Adipocyte (in vitro differentiated cells): ENCODE results near the gene CIDEC.
A peak's percentile ranks its signal among the peaks of the same experiment; 100 is the strongest.
"Not testable (repeated sequence)": the region's sequence is repeated elsewhere in the genome, so short reads cannot be mapped to it uniquely, and the experiment has no call there.

Experiments
- DNase-seq: peaks from one replicate; pipeline ENCODE4 v3.0.0-alpha.2; 2015; ENCODE audit warnings: low read depth
- H3K27me3 ChIP-seq: replicated peaks from 2 replicates; pipeline ENCODE4 v1.7.0; 2013; ENCODE audit warnings: mild to moderate bottlenecking, low read length, moderate library complexity; ENCODE audit not compliant: control insufficient read depth, insufficient read depth
- H3K36me3 ChIP-seq: 2 replicates; pipeline ENCODE4 v1.7.0; 2013; ENCODE audit warnings: low read length, mild to moderate bottlenecking, moderate library complexity; ENCODE audit not compliant: control insufficient read depth, insufficient read depth, severe bottlenecking
- H3K4me1 ChIP-seq: 2 replicates; pipeline ENCODE4 v1.7.0; 2013; ENCODE audit warnings: mild to moderate bottlenecking, low read length, moderate library complexity; ENCODE audit not compliant: control insufficient read depth, insufficient read depth
- H3K4me3 ChIP-seq: 2 replicates; pipeline ENCODE4 v1.7.0; 2013; ENCODE audit warnings: mild to moderate bottlenecking, low read length, moderate library complexity
- H3K9ac ChIP-seq: 2 replicates; pipeline ENCODE4 v1.7.0; 2013; ENCODE audit warnings: mild to moderate bottlenecking, low read length, moderate library complexity
- H3K9me3 ChIP-seq: 2 replicates; pipeline ENCODE4 v1.7.0; 2013; ENCODE audit warnings: mild to moderate bottlenecking, low read length, moderate library complexity; ENCODE audit not compliant: control insufficient read depth

Gene CIDEC

GRCh38 chr3:9913601-9914000, 33.5 kb upstream of the CIDEC start:
- Histone ChIP-seq H3K4me3 (no peak overlapping the region), H3K4me1 (peaks cover 57% of the 10 kb centered on the region), H3K9me3 (no peaks in the 10 kb centered on the region), H3K9ac (peak overlapping the region; percentile 98), H3K36me3 (peaks cover 4% of the 10 kb centered on the region), H3K27me3 (no peaks in the 10 kb centered on the region)
- no peak for DNase-seq

- DNase-seq, result peak; percentile 35
- Histone ChIP-seq H3K9ac (peak overlapping the region; percentile 8), H3K4me3 (no peak overlapping the region), H3K27me3 (no peaks in the 10 kb centered on the region), H3K9me3 (no peaks in the 10 kb centered on the region), H3K36me3 (peaks cover 10% of the 10 kb centered on the region), H3K4me1 (peaks cover 46% of the 10 kb centered on the region)
Measured at GRCh38 chr3:9912294-9912935, 32.4 kb upstream of the CIDEC start.

GRCh38 chr3:9911863-9912262, 31.8 kb upstream of the CIDEC start:
- no peak overlapping the region for H3K4me3 ChIP-seq
- H3K9ac ChIP-seq, result no peak overlapping the region
- no peak for DNase-seq
- H3K4me1 ChIP-seq, result peaks cover 41% of the 10 kb centered on the region
- no peaks in the 10 kb centered on the region for H3K27me3 ChIP-seq
- H3K36me3 ChIP-seq, result peaks cover 10% of the 10 kb centered on the region
- H3K9me3 ChIP-seq, result no peaks in the 10 kb centered on the region

- Histone ChIP-seq H3K9ac (no peak overlapping the region), H3K36me3 (peaks cover 10% of the 10 kb centered on the region), H3K9me3 (no peaks in the 10 kb centered on the region), H3K4me1 (peaks cover 29% of the 10 kb centered on the region), H3K27me3 (no peaks in the 10 kb centered on the region), H3K4me3 (no peak overlapping the region)
- no peak for DNase-seq
Measured at GRCh38 chr3:9909221-9910013, 29.4 kb upstream of the CIDEC start.

- no peak for DNase-seq
- peaks cover 10% of the 10 kb centered on the region for H3K36me3 ChIP-seq
- no peak overlapping the region for H3K9ac ChIP-seq
- no peaks in the 10 kb centered on the region for H3K27me3 ChIP-seq
- H3K9me3 ChIP-seq, result no peaks in the 10 kb centered on the region
- H3K4me3 ChIP-seq, result no peak overlapping the region
- H3K4me1 ChIP-seq, result peaks cover 25% of the 10 kb centered on the region
Measured at GRCh38 chr3:9908286-9908685, 28.2 kb upstream of the CIDEC start.

GRCh38 chr3:9906480-9906879, 26.4 kb upstream of the CIDEC start:
- no peak overlapping the region for H3K4me3 ChIP-seq
- peaks cover 27% of the 10 kb centered on the region for H3K4me1 ChIP-seq
- H3K36me3 ChIP-seq, result peaks cover 6% of the 10 kb centered on the region
- H3K9me3 ChIP-seq, result no peaks in the 10 kb centered on the region
- H3K9ac ChIP-seq, result no peak overlapping the region
- no peak for DNase-seq
- H3K27me3 ChIP-seq, result no peaks in the 10 kb centered on the region

- peak overlapping the region; percentile 75 for H3K4me3 ChIP-seq
- peak overlapping the region; percentile 85 for H3K9ac ChIP-seq
- H3K9me3 ChIP-seq, result no peaks in the 10 kb centered on the region
- H3K27me3 ChIP-seq, result no peaks in the 10 kb centered on the region
- peaks cover 6% of the 10 kb centered on the region for H3K36me3 ChIP-seq
- peaks cover 28% of the 10 kb centered on the region for H3K4me1 ChIP-seq
- no peak for DNase-seq
Measured at GRCh38 chr3:9903904-9904303, 23.9 kb upstream of the CIDEC start.

- H3K9me3 ChIP-seq, result no peaks in the 10 kb centered on the region
- H3K4me3 ChIP-seq, result peak overlapping the region; percentile 75
- DNase-seq, result peak; percentile 37
- H3K9ac ChIP-seq, result peak overlapping the region; percentile 85
- peaks cover 34% of the 10 kb centered on the region for H3K4me1 ChIP-seq
- H3K36me3 ChIP-seq, result peaks cover 6% of the 10 kb centered on the region
- no peaks in the 10 kb centered on the region for H3K27me3 ChIP-seq
Measured at GRCh38 chr3:9903238-9903624, 23.2 kb upstream of the CIDEC start.

GRCh38 chr3:9902372-9903237, 22.6 kb upstream of the CIDEC start, which contains the start of gene IL17RE:
Gene IL17RE (plus strand): TSS chr3:9902848. CDS start chr3:9902933, 85 bp downstream.
- peaks cover 1% of the 10 kb centered on the region for H3K36me3 ChIP-seq
- no peaks in the 10 kb centered on the region for H3K27me3 ChIP-seq
- H3K4me1 ChIP-seq, result peaks cover 40% of the 10 kb centered on the region
- H3K4me3 ChIP-seq, result peak within 1 kb of the TSS; percentile 75
- H3K9ac ChIP-seq, result peak within 1 kb of the TSS; percentile 85
- H3K9me3 ChIP-seq, result no peaks in the 10 kb centered on the region
- DNase-seq, result no peak

- no peak for DNase-seq
- Histone ChIP-seq H3K9me3 (no peaks in the 10 kb centered on the region), H3K4me1 (peaks cover 47% of the 10 kb centered on the region)
Measured at GRCh38 chr3:9901967-9902366, 21.9 kb upstream of the CIDEC start.

GRCh38 chr3:9900965-9901415, 20.9 kb upstream of the CIDEC start:
- peaks cover 52% of the 10 kb centered on the region for H3K4me1 ChIP-seq

More at GRCh38 chr3:9901967-9902366, 21.9 kb upstream of the CIDEC start:
- Histone ChIP-seq H3K27me3 (no peaks in the 10 kb centered on the region), H3K9ac (no peak overlapping the region), H3K36me3 (no peaks in the 10 kb centered on the region), H3K4me3 (no peak overlapping the region)

More at GRCh38 chr3:9900965-9901415, 20.9 kb upstream of the CIDEC start:
- H3K4me3 ChIP-seq, H3K9me3 ChIP-seq, DNase-seq, H3K9ac ChIP-seq, H3K36me3 ChIP-seq, H3K27me3 ChIP-seq: not testable (repeated sequence)
